ENCODE measurements around the gene LRIG1. TPM values are rescaled to one million over a fixed set of nuclear protein-coding genes. Genes with fewer than 3 reads are reported as not detected.

Gene LRIG1, protein sequence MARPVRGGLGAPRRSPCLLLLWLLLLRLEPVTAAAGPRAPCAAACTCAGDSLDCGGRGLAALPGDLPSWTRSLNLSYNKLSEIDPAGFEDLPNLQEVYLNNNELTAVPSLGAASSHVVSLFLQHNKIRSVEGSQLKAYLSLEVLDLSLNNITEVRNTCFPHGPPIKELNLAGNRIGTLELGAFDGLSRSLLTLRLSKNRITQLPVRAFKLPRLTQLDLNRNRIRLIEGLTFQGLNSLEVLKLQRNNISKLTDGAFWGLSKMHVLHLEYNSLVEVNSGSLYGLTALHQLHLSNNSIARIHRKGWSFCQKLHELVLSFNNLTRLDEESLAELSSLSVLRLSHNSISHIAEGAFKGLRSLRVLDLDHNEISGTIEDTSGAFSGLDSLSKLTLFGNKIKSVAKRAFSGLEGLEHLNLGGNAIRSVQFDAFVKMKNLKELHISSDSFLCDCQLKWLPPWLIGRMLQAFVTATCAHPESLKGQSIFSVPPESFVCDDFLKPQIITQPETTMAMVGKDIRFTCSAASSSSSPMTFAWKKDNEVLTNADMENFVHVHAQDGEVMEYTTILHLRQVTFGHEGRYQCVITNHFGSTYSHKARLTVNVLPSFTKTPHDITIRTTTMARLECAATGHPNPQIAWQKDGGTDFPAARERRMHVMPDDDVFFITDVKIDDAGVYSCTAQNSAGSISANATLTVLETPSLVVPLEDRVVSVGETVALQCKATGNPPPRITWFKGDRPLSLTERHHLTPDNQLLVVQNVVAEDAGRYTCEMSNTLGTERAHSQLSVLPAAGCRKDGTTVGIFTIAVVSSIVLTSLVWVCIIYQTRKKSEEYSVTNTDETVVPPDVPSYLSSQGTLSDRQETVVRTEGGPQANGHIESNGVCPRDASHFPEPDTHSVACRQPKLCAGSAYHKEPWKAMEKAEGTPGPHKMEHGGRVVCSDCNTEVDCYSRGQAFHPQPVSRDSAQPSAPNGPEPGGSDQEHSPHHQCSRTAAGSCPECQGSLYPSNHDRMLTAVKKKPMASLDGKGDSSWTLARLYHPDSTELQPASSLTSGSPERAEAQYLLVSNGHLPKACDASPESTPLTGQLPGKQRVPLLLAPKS
- 7.9 TPM for polyA plus RNA-seq (2012; ENCODE audit: missing spikeins)

DNA sequence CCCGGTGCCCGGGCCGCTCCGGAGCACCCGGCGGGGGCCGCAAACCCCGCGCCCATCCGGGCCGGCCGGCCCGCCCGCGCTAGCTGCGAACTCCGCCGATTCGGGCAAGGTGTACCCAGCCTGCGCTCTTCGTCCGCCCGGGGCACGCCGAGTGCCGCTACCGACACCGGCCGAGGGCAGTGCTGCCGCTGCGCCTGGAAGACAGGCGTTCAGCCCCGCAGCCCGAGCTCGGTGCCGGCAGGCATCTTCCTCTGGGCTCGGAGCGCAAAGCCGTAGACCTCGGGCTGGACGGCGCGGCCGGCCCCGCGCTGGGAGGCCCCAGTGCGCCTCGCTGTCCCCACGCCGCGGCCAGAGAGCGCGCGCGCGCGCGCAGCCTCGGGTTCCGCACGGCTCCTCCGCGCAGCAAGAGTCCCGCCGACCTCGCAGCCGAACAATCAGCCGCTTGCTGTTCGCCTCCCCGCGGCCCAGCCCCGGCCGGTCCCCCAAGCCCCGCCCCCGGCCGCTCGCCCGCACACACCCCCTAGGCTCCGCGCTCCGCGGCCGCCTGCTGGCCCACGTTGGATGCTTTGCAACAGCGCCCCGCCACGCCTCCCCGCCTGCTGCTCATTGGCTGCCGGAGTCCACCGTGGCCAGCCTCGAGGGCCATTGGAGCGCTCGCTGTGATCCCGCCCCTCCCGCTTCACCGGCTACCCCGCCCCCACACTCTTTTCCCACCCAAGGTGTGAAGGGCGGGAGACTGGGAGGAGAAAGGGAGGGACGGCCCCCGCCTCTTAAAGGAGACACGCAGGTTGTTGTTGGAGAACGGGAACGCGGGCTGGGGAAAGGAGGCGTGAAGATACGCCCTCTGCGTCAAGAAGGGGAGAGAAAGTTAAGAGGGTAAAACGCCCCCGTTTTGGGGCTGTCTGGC, at the start of gene LRIG1:
TSS of gene LRIG1 (minus strand) at position 447 of the 907 bp plus-strand sequence. CDS start 615 bp downstream, outside the sequence.
- FAIRE-seq = peak; percentile 97
- DNase-seq (ENCODE audit: insufficient read length) = peak; percentile 84
- TF ChIP-seq TAF1 (IDR thresholded peaks at IDR 0.05; ENCODE audit: borderline replicate concordance, low read depth, low read length) = 0 out of 2 replicates have a peak, but pooled peaks have one; percentile 24
- TF ChIP-seq POLR2A (IDR thresholded peaks at IDR 0.05; ENCODE audit: low read depth, low read length) = peak; percentile 85
- TF ChIP-seq POLR2AphosphoS5 (IDR thresholded peaks at IDR 0.05; ENCODE audit: low read depth, low read length) = 0 out of 2 replicates have a peak, but pooled peaks have one; percentile 41

DNA sequence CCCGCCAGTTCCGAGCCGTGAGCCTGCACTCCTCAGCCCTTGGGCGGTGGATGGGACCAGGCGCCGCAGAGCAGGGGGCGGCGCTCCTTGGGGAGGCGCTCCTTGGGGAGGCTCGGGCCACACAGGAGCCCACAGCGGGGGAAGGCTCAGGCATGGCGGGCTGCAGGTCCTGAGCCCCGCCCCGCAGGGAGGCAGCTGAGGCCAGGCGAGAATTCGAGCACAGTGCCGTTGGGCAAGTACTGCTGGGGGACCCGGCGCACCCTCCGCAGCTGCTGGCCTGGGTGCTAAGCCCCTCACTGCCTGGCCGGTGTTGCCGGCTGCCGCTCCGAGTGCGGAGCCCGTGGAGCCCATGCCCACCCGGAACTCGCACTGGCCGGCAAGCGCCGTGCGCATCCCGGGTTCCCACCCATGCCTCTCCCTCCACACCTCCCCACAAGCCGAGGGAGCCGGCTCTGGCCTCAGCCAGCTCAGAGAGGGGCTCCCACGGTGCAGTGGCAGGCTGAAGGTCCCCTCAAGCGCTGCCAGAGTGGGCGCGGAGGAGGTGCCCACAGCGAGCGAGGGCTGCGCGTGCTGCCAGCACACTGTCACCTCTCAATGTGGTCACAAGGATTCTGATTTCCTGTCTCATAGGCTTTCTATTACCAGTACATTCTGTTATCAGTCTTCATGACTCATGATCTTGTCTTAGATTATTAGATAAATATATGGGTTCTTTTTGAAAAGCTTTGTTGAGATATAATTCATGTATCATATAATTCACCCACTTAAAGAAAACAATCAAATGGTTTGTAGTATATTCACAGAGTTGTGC, 44.0 kb upstream of the LRIG1 start:
- DNase-seq (ENCODE audit: insufficient read length) (no peak), FAIRE-seq (no peak)
- TF ChIP-seq TAF1 (IDR thresholded peaks at IDR 0.05; ENCODE audit: borderline replicate concordance, low read depth, low read length) = no peak
- TF ChIP-seq POLR2AphosphoS5 (IDR thresholded peaks at IDR 0.05; ENCODE audit: low read depth, low read length) = no peak
- no peak for TF ChIP-seq POLR2A (IDR thresholded peaks at IDR 0.05; ENCODE audit: low read depth, low read length)

DNA sequence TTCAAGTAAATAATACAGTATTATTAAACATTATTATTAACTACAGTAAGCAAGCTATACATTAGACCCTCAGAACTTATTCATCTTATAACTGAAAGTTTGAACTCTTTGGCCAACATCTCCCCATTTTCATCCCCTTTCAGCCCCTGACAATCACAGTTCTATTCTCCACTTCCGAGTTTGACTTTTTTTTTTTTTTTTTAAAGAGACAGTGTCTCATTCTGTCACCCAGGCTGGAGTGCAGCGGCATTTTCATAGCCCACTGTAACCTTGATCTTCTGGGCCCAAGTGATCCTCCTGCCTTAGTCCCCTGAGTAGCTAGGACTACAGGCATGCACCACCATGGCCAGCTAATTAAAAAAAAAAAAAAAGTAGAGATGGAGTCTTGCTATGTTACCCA, 41.3 kb upstream of the LRIG1 start:
- TF ChIP-seq POLR2A (IDR thresholded peaks at IDR 0.05; ENCODE audit: low read depth, low read length) (no peak), POLR2AphosphoS5 (IDR thresholded peaks at IDR 0.05; ENCODE audit: low read depth, low read length) (no peak), TAF1 (IDR thresholded peaks at IDR 0.05; ENCODE audit: borderline replicate concordance, low read depth, low read length) (no peak)
- DNase-seq (ENCODE audit: insufficient read length) = no peak
- FAIRE-seq = no peak

DNA sequence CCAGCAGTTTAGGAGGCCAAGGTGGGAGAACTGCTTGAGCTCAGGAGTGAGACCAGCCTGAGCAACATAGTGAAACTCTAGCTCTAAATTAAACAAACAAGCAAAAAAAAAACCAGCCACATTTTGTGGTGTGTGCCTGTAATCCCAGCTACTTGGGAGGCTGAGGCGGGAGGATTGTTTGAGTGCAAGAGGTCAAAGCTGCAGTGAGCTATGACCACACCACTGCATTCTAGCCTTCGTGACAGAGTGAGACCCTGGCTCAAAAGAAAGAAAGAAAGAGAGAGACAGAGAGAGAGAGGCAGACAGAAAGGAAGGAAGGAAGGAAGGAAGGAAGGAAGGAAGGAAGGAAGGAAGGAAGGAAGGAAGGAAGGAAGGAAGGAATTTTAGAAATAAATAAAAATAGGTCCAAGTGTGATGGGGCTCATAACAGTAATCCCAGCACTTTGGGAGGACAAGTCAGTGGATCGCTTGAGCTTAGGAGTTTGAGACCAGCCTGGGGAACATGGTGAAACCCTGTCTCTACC, 38.7 kb upstream of the LRIG1 start:
- no peak for TF ChIP-seq POLR2A (IDR thresholded peaks at IDR 0.05; ENCODE audit: low read depth, low read length)
- no peak for TF ChIP-seq POLR2AphosphoS5 (IDR thresholded peaks at IDR 0.05; ENCODE audit: low read depth, low read length)
- TF ChIP-seq TAF1 (IDR thresholded peaks at IDR 0.05; ENCODE audit: borderline replicate concordance, low read depth, low read length) = no peak
- DNase-seq (ENCODE audit: insufficient read length) = no peak
- FAIRE-seq = no peak

GRCh38 chr3:66538390-66538789, 37.6 kb upstream of the LRIG1 start:
- DNase-seq (ENCODE audit: insufficient read length) (no peak), FAIRE-seq (no peak)

GRCh38 chr3:66537735-66538134, 36.9 kb upstream of the LRIG1 start:
- FAIRE-seq (no peak), DNase-seq (ENCODE audit: insufficient read length) (no peak)
- TF ChIP-seq POLR2A (IDR thresholded peaks at IDR 0.05; ENCODE audit: low read depth, low read length) = no peak

More at GRCh38 chr3:66538390-66538789, 37.6 kb upstream of the LRIG1 start:
- TF ChIP-seq POLR2AphosphoS5 (IDR thresholded peaks at IDR 0.05; ENCODE audit: low read depth, low read length) (no peak), POLR2A (IDR thresholded peaks at IDR 0.05; ENCODE audit: low read depth, low read length) (no peak), TAF1 (IDR thresholded peaks at IDR 0.05; ENCODE audit: borderline replicate concordance, low read depth, low read length) (no peak)

DNA sequence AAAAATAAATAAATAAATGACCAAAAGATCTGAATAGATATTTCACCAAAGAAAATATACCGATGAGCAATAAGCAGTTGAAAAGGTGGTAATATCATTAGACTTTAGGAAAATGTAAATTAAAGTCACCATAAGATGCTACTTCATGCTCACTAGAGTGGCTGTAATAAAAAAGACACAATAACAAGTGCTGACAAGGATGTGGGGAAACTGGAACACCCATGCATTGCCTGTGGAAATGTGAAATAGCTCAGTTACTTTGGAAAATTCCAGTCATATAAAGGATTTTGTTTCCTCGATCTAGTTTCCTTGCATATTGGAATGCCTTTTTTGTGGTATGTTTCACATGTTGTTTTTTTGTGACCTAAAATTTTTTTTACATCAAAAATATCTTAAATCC, 36.0 kb upstream of the LRIG1 start:
- no peak for FAIRE-seq

DNA sequence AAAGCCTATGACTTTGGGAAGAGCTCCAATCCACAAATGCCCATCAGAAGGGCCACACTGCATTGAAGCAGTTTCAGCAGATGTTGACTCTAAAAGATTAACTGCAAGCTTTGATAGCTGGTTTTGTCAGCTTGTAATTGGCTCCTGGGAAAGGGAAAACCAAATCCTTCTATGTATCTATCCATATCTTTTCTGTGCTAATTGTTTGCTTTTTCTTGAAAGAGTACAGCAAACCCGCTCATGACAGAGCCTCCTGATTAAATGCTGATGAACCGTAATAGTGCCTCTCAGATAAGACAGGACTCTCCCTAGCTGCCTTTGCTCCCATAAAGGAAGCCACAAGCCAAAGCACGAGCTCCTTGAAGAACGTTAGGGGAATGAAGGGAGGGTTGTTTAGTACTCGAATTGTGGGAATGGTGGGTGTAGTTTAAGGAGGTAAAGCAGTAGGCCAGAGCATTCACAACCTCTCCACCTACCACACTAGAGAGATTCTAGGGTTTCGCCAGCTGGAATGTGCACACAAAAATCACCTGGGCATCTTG, 33.6 kb upstream of the LRIG1 start:
- FAIRE-seq = no peak
- TF ChIP-seq POLR2A (IDR thresholded peaks at IDR 0.05; ENCODE audit: low read depth, low read length) (no peak), POLR2AphosphoS5 (IDR thresholded peaks at IDR 0.05; ENCODE audit: low read depth, low read length) (no peak), TAF1 (IDR thresholded peaks at IDR 0.05; ENCODE audit: borderline replicate concordance, low read depth, low read length) (no peak)
- DNase-seq (ENCODE audit: insufficient read length) = no peak

More for the DNA sequence above, 36.0 kb upstream of the LRIG1 start:
- no peak for TF ChIP-seq TAF1 (IDR thresholded peaks at IDR 0.05; ENCODE audit: borderline replicate concordance, low read depth, low read length)
- no peak for TF ChIP-seq POLR2A (IDR thresholded peaks at IDR 0.05; ENCODE audit: low read depth, low read length)
- TF ChIP-seq POLR2AphosphoS5 (IDR thresholded peaks at IDR 0.05; ENCODE audit: low read depth, low read length) = no peak
- no peak for DNase-seq (ENCODE audit: insufficient read length)

DNA sequence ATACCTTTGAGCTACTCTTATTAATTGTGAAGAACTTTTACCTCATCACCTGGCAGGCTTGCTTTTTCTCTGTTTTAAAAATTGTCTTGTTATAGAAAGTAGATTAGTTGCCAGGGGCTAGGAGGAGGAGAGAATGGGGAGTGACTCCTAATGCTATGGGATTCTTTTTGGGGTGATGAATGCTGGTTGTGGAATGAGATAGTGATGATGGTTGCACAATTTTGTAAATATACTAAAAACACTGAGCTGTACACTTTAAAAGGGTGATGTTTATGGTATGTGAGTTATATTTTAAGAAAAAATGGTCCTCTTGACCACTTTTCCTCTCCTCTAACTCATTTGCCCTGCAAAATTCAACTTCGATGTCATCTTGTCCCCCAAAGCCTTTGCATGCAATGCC, 31.8 kb upstream of the LRIG1 start:
- FAIRE-seq = no peak
- DNase-seq (ENCODE audit: insufficient read length) = no peak
- TF ChIP-seq POLR2AphosphoS5 (IDR thresholded peaks at IDR 0.05; ENCODE audit: low read depth, low read length) (no peak), TAF1 (IDR thresholded peaks at IDR 0.05; ENCODE audit: borderline replicate concordance, low read depth, low read length) (no peak), POLR2A (IDR thresholded peaks at IDR 0.05; ENCODE audit: low read depth, low read length) (no peak)

All from GM12892 (cell line).